Ishikawa (cell line): ENCODE results near the gene GRHL3.
A peak's percentile ranks its signal among the peaks of the same experiment; 100 is the strongest.

Experiments used
- CEBPB ChIP-seq: IDR thresholded peaks from 2 replicates; pipeline ENCODE4 v1.6.1; 2012
- CREB1 ChIP-seq: IDR thresholded peaks from 2 replicates; pipeline ENCODE4 v1.6.1; 2012; ENCODE audit warnings: low read depth
- EGR1 ChIP-seq: IDR thresholded peaks from 2 replicates; pipeline ENCODE4 v1.6.1; 2012
- EP300 ChIP-seq: IDR thresholded peaks from 2 replicates; pipeline ENCODE4 v1.6.1; 2012; ENCODE audit warnings: borderline replicate concordance
- FOXM1 ChIP-seq: IDR thresholded peaks from 2 replicates; pipeline ENCODE4 v1.6.1; 2012; ENCODE audit warnings: low read depth, borderline replicate concordance
- NFIC ChIP-seq: IDR thresholded peaks from 2 replicates; pipeline ENCODE4 v1.6.1; 2012
- RAD21 ChIP-seq: IDR thresholded peaks from 2 replicates; pipeline ENCODE4 v1.6.1; 2012; ENCODE audit warnings: low read depth
- TAF1 ChIP-seq: IDR thresholded peaks from 2 replicates; pipeline ENCODE4 v1.6.1; 2012; ENCODE audit warnings: low read depth, mild to moderate bottlenecking
- TCF12 ChIP-seq: IDR thresholded peaks from 2 replicates; pipeline ENCODE4 v1.6.1; 2012; ENCODE audit warnings: low read depth
- TEAD4 ChIP-seq: IDR thresholded peaks from 2 replicates; pipeline ENCODE4 v1.6.1; 2012
- USF1 ChIP-seq: IDR thresholded peaks from 2 replicates; pipeline ENCODE4 v1.6.1; 2012
- YY1 ChIP-seq: IDR thresholded peaks from 2 replicates; pipeline ENCODE4 v1.6.1; 2012; ENCODE audit warnings: low read depth
- ZBTB7A ChIP-seq: IDR thresholded peaks from 2 replicates; pipeline ENCODE4 v1.6.1; 2012; ENCODE audit warnings: low read depth
- TF ChIP-seq, protein P1 (sequence below): IDR thresholded peaks from 2 replicates; pipeline ENCODE4 v1.6.1; 2012; ENCODE audit warnings: low read depth, mild to moderate bottlenecking
- TF ChIP-seq, protein P2 (sequence below): IDR thresholded peaks from 2 replicates; pipeline ENCODE4 v1.6.1; 2012

Gene GRHL3

DNA sequence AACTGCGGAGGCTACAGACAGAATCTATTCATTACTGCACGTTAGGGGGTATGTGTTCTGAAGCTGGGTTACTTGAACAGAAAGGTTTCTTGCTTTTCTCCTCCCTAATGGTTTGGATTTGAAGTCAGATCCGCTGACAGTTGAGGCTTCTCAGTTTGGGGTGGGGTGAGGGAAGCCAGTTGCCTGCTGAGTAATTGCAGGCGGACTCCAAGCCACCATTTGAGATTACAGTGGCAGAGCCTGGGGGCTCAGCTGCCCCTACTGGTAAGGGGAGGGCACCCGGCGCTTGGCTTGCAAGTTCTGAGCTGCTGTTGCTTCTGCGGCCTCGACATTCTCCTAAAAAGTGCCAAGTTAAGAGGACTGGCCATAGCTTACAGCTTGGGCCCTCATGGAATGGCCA, 2.0 kb downstream of the GRHL3 start:
- TF ChIP-seq TAF1 (no peak), CREB1 (no peak), EGR1 (no peak), TEAD4 (no peak), TCF12 (no peak), RAD21 (no peak), FOXM1 (no peak), NFIC (no peak), EP300 (no peak), CEBPB (no peak), ZBTB7A (no peak), YY1 (no peak), USF1 (no peak)
- TF ChIP-seq, protein P1, sequence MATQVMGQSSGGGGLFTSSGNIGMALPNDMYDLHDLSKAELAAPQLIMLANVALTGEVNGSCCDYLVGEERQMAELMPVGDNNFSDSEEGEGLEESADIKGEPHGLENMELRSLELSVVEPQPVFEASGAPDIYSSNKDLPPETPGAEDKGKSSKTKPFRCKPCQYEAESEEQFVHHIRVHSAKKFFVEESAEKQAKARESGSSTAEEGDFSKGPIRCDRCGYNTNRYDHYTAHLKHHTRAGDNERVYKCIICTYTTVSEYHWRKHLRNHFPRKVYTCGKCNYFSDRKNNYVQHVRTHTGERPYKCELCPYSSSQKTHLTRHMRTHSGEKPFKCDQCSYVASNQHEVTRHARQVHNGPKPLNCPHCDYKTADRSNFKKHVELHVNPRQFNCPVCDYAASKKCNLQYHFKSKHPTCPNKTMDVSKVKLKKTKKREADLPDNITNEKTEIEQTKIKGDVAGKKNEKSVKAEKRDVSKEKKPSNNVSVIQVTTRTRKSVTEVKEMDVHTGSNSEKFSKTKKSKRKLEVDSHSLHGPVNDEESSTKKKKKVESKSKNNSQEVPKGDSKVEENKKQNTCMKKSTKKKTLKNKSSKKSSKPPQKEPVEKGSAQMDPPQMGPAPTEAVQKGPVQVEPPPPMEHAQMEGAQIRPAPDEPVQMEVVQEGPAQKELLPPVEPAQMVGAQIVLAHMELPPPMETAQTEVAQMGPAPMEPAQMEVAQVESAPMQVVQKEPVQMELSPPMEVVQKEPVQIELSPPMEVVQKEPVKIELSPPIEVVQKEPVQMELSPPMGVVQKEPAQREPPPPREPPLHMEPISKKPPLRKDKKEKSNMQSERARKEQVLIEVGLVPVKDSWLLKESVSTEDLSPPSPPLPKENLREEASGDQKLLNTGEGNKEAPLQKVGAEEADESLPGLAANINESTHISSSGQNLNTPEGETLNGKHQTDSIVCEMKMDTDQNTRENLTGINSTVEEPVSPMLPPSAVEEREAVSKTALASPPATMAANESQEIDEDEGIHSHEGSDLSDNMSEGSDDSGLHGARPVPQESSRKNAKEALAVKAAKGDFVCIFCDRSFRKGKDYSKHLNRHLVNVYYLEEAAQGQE, result no peak
- TF ChIP-seq, protein P2, sequence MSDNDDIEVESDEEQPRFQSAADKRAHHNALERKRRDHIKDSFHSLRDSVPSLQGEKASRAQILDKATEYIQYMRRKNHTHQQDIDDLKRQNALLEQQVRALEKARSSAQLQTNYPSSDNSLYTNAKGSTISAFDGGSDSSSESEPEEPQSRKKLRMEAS, result no peak

GRCh38 chr1:24321697-24322469, 2.7 kb downstream of the GRHL3 start:
- TF ChIP-seq RAD21 (no peak), YY1 (no peak), NFIC (no peak), FOXM1 (no peak), CREB1 (no peak), USF1 (no peak), CEBPB (no peak), EP300 (no peak), TEAD4 (no peak)
- TF ChIP-seq, protein P2, result no peak

DNA sequence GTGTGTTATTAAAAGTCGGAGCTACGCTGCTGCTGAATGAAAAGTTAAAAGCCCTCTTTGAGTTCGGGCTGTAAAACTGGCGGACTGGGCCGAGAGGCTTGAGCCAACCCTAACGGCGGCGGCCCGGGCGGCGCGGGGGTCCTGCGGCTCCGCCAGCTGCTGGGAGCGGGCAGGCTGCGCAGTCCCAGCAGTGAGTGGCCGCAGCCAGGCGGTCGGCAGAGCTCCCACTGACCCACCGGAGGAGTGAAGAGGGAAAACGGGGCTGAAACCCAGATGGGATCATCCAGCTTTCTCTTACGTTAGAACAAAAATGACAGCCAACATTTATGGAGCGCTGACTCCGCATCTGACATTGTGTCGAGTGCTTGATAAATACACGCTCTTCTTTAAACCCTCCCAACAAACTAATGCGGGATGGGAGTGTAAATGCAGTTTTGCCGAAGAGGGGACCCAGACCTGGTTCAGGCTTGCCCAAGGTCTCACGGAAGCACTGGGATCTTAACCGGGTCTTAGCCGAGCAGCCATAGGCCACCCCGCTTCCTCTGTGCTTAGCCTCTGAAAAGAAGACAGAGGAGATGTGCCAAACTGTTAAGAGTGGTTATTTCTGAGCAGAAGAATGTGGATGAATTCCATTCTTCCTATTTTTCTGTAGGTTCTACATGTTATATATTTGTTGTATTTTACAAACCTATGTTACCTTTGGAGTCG, 3.5 kb downstream of the GRHL3 start:
- TF ChIP-seq, protein P2, result no peak
- TF ChIP-seq, protein P1, result no peak
- TF ChIP-seq CEBPB (no peak), ZBTB7A (no peak), TEAD4 (no peak), TAF1 (no peak), TCF12 (no peak), FOXM1 (no peak), RAD21 (no peak), USF1 (no peak), NFIC (no peak), YY1 (no peak)

- TF ChIP-seq FOXM1 (no peak), RAD21 (0 out of 2 replicates have a peak, but pooled peaks have one; percentile 4)
These were observed 4.1 kb downstream of the GRHL3 start for GRCh38 chr1:24323281-24323680.

DNA sequence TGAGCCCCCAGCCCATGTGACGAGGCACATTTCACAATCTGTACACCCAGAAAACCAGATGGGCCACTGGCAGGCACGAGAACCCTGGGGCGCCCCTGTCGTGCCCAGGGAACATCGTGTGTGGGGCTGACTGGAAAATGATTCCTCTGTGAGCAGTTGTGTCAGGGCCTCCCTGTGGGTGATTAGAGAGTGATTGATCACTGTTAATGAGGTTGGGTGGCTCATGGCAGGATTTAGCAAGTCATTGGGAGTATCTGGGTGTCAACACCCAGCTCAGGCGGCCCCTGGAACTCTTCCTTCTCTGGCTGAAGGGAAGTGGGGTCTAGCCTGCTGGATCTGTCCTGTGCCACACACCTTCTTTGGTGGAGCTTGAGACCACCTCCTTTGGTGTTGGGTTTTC, 5.7 kb downstream of the GRHL3 start:
- TF ChIP-seq ZBTB7A (no peak), EGR1 (no peak), YY1 (no peak), CEBPB (no peak), TEAD4 (no peak), EP300 (no peak), NFIC (no peak), TCF12 (no peak), TAF1 (no peak), CREB1 (no peak)
- TF ChIP-seq, protein P2, result no peak
- TF ChIP-seq, protein P1, result no peak
